CD14-positive monocyte (primary cell): Measurements from ENCODE around the gene HSDL1. TPM values are rescaled to one million over a fixed set of nuclear protein-coding genes. Genes with fewer than 3 reads are reported as not detected.

ENCODE experiments used
- DNase-seq, 3 donors: peaks; one replicate each; pipeline ENCODE4 v3.0.0-alpha.2; 2011 to 2022
- H2AFZ ChIP-seq: 2 replicates; pipeline ENCODE4 v1.6.0; 2012; ENCODE audit warnings: mild to moderate bottlenecking, low read depth, low read length, inconsistent platforms; ENCODE audit not compliant: insufficient read depth, poor library complexity, severe bottlenecking
- H3K27ac ChIP-seq, 2 donors: 1 replicate in 1 of 2; 2 replicates in 1 of 2; pipeline ENCODE4 v1.5.1; 2012 to 2013; ENCODE audit warnings: low read length in 2 of 2, control low read depth in 1 of 2, inconsistent platforms in 1 of 2, low read depth in 1 of 2, mild to moderate bottlenecking in 1 of 2
- H3K27me3 ChIP-seq, 2 donors: one replicate each; pipeline versions ENCODE4 v1.6.0 to v1.6.1; 2011 to 2013; ENCODE audit warnings: low read length in 2 of 2; ENCODE audit not compliant: control insufficient read depth in 2 of 2, insufficient read depth in 2 of 2
- H3K36me3 ChIP-seq, 2 donors: replicated peaks in 1 of 2; 1 replicate in 1 of 2; 2 replicates in 1 of 2; pipeline versions ENCODE4 v1.5.1 to v1.6.1; 2012 to 2013; ENCODE audit warnings: low read length in 2 of 2, control low read depth in 1 of 2, inconsistent platforms in 1 of 2, mild to moderate bottlenecking in 1 of 2; ENCODE audit not compliant: insufficient read depth in 2 of 2, control insufficient read depth in 1 of 2
- H3K4me1 ChIP-seq, 2 donors: 1 replicate in 1 of 2; 2 replicates in 1 of 2; pipeline versions ENCODE4 v1.5.1 to v1.6.1; 2012 to 2013; ENCODE audit warnings: low read length in 2 of 2, control low read depth in 1 of 2, inconsistent platforms in 1 of 2, mild to moderate bottlenecking in 1 of 2, moderate library complexity in 1 of 2; ENCODE audit not compliant: insufficient read depth in 2 of 2, control insufficient read depth in 1 of 2
- H3K4me2 ChIP-seq: replicated peaks from 2 replicates; pipeline ENCODE3; 2012; ENCODE audit warnings: low read length, moderate library complexity, mild to moderate bottlenecking; ENCODE audit not compliant: poor library complexity, severe bottlenecking; ENCODE audit errors: extremely low read depth
- H3K4me3 ChIP-seq, 3 experiments: fragments of 200-600 bp in 1 of 3; sonication (generic) in 1 of 3; replicated peaks in 1 of 3; 1 replicate in 2 of 3; 2 replicates in 1 of 3; pipeline ENCODE4 v1.5.1; 2011 to 2013; ENCODE audit warnings: low read length in 3 of 3, mild to moderate bottlenecking in 3 of 3, control low read depth in 2 of 3, low read depth in 2 of 3, inconsistent platforms in 1 of 3, moderate library complexity in 1 of 3
- H3K79me2 ChIP-seq: 2 replicates; pipeline ENCODE4 v1.6.0; 2012; ENCODE audit warnings: mild to moderate bottlenecking, control low read depth, inconsistent platforms, low read length, moderate library complexity; ENCODE audit not compliant: insufficient read depth
- H3K9ac ChIP-seq: 2 replicates; pipeline ENCODE4 v1.6.0; 2017; ENCODE audit warnings: low read length, mild to moderate bottlenecking; ENCODE audit not compliant: insufficient read depth, poor library complexity, severe bottlenecking
- H3K9me3 ChIP-seq, 2 donors: replicated peaks in 1 of 2; 1 replicate in 1 of 2; 2 replicates in 1 of 2; pipeline versions ENCODE4 v1.5.1 to v1.6.1; 2012 to 2013; ENCODE audit warnings: low read length in 2 of 2, control low read depth in 1 of 2; ENCODE audit not compliant: control insufficient read depth in 1 of 2, insufficient read depth in 1 of 2
- H4K20me1 ChIP-seq: 2 replicates; pipeline ENCODE4 v1.6.0; 2012; ENCODE audit warnings: mild to moderate bottlenecking, low read length, control low read depth, moderate library complexity; ENCODE audit not compliant: insufficient read depth
- H3K27ac Mint-ChIP-seq, 7 donors: one replicate each; pipeline ENCODE4 v1.8.0; 2020; ENCODE audit warnings: mild to moderate bottlenecking in 7 of 7, mixed read lengths in 7 of 7, moderate library complexity in 6 of 7, inconsistent platforms in 2 of 7
- H3K27me3 Mint-ChIP-seq, 3 donors: one replicate each; pipeline ENCODE4 v1.8.0; 2021 to 2022; ENCODE audit warnings: low read depth in 3 of 3, mild to moderate bottlenecking in 3 of 3, mixed read lengths in 3 of 3, moderate library complexity in 3 of 3, inconsistent platforms in 1 of 3
- H3K36me3 Mint-ChIP-seq, 2 donors: one replicate each; pipeline ENCODE4 v1.8.0; 2020; ENCODE audit warnings: mixed read lengths in 2 of 2, inconsistent platforms in 1 of 2, mild to moderate bottlenecking in 1 of 2
- H3K4me1 Mint-ChIP-seq: one replicate; pipeline ENCODE4 v1.8.0; 2020; ENCODE audit warnings: mild to moderate bottlenecking, mixed read lengths
- H3K4me3 Mint-ChIP-seq, 2 donors: one replicate each; pipeline ENCODE4 v1.8.0; 2020; ENCODE audit warnings: mild to moderate bottlenecking in 2 of 2, mixed read lengths in 2 of 2, moderate library complexity in 1 of 2
- H3K9me3 Mint-ChIP-seq, 7 donors: one replicate each; pipeline ENCODE4 v1.8.0; 2020 to 2022; ENCODE audit warnings: mixed read lengths in 7 of 7, mild to moderate bottlenecking in 6 of 7, moderate library complexity in 6 of 7, inconsistent platforms in 2 of 7
- CTCF ChIP-seq: fragments of 200-600 bp; IDR thresholded peaks from one replicate; pipeline ENCODE4 v1.8.0; 2022; ENCODE audit warnings: antibody characterized with exemption, mild to moderate bottlenecking
- WGBS: methylation state at CpG from one replicate; pipeline ENCODE4 v1.1.5; 2013; ENCODE audit warnings: missing lambda C conversion rate; ENCODE audit not compliant: insufficient coverage; 5-methylcytosine and 5-hydroxymethylcytosine counted together
- intact Hi-C, 2 donors: fragments of 100-400 bp; cut with micrococcal nuclease; formaldehyde crosslinking; loops; one replicate each; pipeline versions ENCODE4 v1.15.0 to v1.15.1; 2023
- polyA plus RNA-seq, 3 donors: library from polyadenylated mRNA; depleted of rRNA in 1 of 3; unstranded in 2 of 3; stranded (reverse) in 1 of 3; fragments of 300-500 nt in 2 of 3; fragments of >200 nt in 1 of 3; fragmentation: Illumina TruSeq in 2 of 3; gene quantifications; 1 replicate in 2 of 3; 2 replicates in 1 of 3; pipeline ENCODE4 v1.2.3, GENCODE V29; 2012 to 2021

HSDL1 gene
- polyA plus RNA-seq, 3 donors, result 7.3 to 13.3 (median 8.0) TPM

DNA sequence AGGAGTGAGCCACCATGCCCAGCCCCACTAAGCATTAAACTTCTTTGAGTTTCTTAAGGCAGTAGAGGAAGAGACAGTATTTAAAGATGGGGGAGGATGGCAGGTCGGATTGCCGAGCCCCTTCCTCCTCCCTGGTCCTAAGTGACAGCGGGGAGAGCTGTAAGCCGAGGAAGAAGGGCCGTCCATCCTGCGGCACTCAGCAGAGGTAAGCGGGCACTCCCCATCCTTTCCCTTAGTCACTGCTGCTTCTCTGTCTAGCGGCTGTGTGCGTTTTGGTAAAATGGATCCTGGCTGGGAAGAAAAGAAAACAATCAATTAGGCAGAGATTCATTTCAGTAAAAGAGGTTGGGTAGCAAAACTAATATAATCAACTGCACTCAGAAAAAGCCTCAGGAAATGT lies 14.0 kb upstream of the HSDL1 start:
- Histone ChIP-seq H3K79me2 (no peaks in the 10 kb centered on the region), H3K4me2 (no peak overlapping the region), H3K27ac (no peak overlapping the region), H3K4me1 (no peaks in the 10 kb centered on the region), H3K27me3 (peaks cover 13 to 31% of the 10 kb centered on the region in 2 donors), H3K9ac (no peak overlapping the region), H3K4me3 (no peak overlapping the region), H4K20me1 (no peaks in the 10 kb centered on the region), H3K36me3 (no peaks in the 10 kb centered on the region), H3K9me3 (no peaks in the 10 kb centered on the region), H2AFZ (no peak overlapping the region)
- H3K4me3 Mint-ChIP-seq, result peak overlapping the region in 1 of 2 donors; percentile 57
- no CpG with 5 or more reads among the region's 9 CpGs for WGBS
- no peaks in the 10 kb centered on the region for H3K4me1 Mint-ChIP-seq
- DNase-seq, result no peak
- H3K27me3 Mint-ChIP-seq, result peaks cover 39 to 58% (median 46%) of the 10 kb centered on the region in 3 donors
- no peaks in the 10 kb centered on the region for H3K9me3 Mint-ChIP-seq
- intact Hi-C loops, result no loop called here
- no peak for TF ChIP-seq CTCF
- peaks cover 0 to 2% of the 10 kb centered on the region in 2 donors for H3K36me3 Mint-ChIP-seq
- no peak overlapping the region for H3K27ac Mint-ChIP-seq

GRCh38 chr16:84156342-84156784 lies 11.4 kb upstream of the HSDL1 start:
- Histone ChIP-seq H3K4me3 (no peak overlapping the region), H4K20me1 (no peaks in the 10 kb centered on the region), H3K9ac (no peak overlapping the region), H3K4me2 (no peak overlapping the region), H2AFZ (no peak overlapping the region), H3K27ac (no peak overlapping the region), H3K4me1 (no peaks in the 10 kb centered on the region), H3K27me3 (peaks cover 13 to 31% of the 10 kb centered on the region in 2 donors), H3K36me3 (no peaks in the 10 kb centered on the region), H3K79me2 (no peaks in the 10 kb centered on the region), H3K9me3 (no peaks in the 10 kb centered on the region)
- no peak overlapping the region for H3K4me3 Mint-ChIP-seq
- no peak for TF ChIP-seq CTCF
- H3K36me3 Mint-ChIP-seq, result peaks cover 0 to 2% of the 10 kb centered on the region in 2 donors
- H3K27me3 Mint-ChIP-seq, result peaks cover 24 to 46% (median 44%) of the 10 kb centered on the region in 3 donors
- intact Hi-C loops, result no loop called here
- no peak overlapping the region for H3K27ac Mint-ChIP-seq
- no peaks in the 10 kb centered on the region for H3K4me1 Mint-ChIP-seq
- WGBS, result 36% methylated on average over 1 of the region's 5 CpGs
- no peaks in the 10 kb centered on the region for H3K9me3 Mint-ChIP-seq
- DNase-seq, result no peak
